ENCODE results near the gene BRD9.
"Not testable (repeated sequence)": the region's sequence is repeated elsewhere in the genome, so short reads cannot be mapped to it uniquely, and the experiment has no call there.

The BRD9 gene

DNA sequence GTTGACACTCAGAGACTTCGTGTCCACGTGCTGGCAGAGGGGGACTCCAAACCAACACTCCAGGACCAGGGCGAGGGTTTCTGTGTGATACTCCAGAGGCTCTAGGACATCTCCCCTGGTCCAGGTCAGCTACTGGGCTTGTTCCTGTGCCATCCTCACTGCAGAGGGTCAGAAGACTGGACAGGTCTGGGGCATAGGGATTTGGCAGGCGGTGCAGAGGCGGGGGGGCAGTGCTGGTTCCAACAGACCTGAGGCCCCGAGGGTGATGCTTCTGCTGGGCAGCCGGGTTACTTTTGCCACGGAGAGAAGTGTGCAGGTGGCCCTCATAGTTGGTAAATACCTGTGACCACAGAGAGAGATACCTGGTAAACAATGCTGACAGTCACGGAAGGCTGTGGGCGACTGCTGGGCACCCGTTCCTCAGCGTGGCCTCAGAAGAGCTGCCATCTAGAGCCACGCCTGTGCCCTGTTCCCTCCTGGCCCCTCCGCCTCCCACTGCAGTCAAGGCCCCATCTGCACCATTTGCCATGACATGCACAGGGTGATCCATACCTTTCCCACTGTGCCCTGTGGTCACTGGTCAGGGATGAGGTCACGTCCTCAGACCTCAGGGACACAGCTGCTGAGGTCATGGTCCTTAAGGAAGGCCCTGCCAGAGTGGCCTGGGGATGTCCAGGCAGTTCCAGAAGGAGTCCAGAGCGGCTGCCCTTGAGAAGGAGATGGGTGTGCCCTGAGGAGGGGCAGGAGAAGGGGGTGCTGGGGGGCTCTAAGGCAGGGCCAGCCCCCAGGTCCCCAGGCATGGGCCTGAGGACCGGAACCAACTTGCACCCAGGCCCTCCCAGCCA lies 30.1 kb upstream of the BRD9 start:
- DNase-seq, result no peak

DNA sequence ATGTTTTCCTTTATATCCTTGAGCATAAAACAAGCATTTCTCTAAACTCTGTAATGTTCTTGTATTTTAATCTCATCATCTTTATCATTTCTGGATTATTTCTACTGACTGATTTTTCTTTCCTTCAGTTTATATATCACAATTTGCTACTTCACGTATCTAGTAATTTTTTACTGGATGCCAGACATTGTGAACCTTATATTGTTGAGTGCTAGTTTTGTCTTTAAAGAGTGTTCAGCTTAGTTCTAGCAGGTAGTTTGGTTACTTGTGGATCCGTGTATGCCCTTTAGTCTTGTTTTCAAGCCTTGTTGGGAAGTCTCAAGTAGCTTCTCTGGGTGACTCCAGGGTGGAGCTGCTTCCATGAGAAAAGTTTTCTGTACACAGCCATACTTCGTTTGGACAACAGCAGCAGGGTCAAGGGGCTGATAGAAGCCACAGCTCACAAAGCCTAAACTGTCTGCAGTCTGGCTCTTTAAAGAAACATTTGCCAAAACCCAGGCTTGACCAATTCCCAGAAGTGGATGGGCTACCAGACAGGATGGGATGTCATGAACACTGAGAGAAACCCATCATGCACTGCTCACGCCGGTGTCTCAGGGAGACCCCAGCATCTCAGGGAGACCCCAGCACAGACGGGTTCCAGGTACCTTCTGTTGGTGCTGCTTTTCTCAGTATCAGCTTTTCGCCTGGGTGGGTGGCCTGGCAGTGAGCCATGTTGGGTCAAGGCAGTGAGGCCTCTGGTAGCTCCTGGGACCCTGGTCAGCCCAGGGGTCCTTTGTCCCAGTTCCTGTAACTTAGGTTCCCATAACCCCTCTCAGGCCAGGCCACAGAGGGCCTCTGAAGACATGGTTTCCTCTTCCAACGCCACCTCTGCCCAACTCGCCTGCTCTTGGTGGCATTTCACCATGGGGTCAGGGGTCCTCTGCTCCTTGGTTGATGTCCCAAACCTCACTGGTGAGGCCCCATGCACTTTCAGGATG lies 29.1 kb upstream of the BRD9 start:
- no peak for DNase-seq

DNA sequence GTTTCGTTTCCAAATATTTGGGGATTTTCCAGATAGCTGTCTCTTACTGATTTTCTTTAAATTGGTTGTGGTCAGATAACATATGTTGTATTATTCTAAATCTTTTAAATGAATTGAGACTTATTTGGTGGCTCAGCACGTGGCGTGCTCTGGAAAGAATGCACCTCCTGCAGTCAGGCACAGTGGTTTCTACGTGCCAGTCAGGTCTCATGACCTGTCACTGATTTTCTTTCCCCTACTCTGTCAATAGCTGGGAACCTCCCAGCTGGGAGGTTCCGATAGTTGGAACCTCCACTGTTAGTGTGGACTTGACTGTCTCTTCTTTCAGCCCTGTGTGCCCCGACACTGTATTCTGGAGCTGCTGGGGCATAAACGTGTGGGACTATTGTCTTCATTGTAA lies 27.7 kb upstream of the BRD9 start:
- no peak for DNase-seq

DNA sequence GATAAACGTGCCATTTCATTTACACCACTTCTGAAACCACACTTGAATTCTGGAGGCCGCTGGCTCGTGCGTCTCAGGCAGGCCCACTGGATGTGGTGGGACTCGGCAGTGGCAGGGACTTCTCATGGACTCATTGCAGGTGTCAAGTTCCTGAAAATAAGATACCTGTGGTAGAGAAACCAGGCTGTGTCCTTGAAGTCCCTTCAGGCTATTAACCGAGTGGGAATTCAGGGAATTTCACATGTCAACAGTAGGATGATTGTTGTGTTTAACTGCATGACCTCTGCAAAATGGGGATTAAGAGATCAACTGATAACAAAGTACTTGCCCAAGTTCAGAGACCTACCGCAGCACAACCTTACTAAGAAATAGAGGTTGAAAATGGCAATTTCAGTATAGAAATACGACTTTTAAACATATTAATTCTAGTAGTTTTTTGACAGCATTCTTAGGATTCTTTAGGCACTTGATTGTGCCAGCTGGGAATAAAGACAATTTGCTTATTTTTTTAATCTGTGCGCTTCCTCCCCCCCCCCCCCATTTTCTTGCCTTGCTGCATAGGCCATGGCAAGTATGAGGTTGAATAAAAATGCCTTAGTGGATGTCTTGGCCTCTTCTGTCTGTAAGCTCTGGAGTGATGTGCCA lies 26.9 kb upstream of the BRD9 start:
- DNase-seq, result no peak

DNA sequence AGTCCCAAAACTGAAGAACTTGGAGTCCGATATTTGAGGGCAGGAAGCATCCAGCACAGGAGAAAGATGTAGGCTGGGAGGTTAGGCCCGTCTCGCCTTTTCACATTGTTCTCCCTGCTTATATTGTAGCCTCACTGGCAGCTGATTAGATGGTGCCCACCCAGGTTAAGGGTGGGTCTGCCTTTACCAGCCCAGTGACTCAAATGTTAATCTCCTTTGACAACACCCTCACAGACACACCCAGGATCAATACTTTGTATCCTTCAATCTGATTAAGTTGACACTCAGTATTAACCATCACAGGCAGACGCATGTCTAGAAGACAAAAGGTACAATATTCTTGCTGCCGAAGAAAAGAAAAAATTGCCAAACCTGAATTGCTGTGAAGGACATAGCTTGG lies 26.1 kb upstream of the BRD9 start:
- not testable (repeated sequence) for DNase-seq

DNA sequence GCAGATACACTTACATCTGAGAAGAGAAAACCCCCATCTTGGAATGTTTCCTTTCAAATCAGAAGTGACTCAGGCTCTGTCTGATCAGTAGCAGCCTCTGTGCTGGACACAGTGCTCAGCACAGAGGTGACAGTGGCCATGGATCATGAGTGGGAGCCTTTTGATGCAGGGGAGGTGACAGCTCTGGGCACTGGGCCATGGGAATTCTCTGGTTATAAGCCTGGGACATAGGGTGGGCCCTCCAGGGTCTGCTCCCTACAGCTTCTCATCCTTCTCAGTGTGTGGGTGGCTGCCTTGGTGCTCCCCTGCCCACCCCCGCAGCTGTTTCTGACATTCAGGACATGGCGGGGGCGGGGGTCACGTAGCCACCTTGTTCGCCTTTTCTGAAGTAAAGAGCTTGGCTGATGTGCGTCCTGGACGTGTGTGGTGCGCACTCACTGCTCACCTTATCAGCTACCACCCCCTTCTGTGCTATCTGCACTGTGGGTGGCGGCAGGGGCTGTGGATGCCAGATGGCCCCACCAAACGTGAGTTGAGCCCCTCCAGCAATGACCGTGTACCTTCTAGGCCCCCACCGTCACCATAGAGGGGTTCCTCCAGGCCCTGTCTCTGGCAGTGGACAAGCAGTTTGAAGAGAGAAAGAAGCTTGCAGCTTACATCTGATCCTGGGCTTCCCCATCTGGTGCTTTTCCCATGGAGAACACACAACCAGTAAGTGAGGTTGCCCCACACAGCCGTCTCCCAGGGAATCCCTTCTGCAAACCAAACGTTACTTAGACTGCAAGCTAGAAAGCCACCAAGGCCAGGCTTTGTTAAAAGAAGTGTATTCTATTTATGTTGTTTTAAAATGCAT lies 24.1 kb upstream of the BRD9 start:
- DNase-seq, result no peak

DNA sequence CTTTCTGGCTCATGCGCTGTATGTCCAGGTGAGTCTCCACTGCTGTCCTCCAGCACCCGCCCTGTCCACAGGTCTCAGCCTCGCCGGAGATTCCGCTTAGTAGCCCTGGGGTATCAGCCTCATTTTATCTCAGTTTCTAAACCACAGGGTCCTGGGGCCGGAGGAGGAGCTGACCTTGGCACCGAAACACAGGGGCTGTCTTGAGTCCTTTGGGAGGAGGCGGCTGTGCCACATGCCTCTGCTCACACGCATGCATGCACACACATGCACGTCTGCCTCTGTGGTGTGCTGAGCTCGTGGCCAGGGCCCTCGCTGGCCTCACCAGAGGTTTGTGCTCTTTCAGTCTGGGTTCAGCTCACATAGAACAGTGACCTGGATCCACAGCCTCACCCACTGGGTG lies 23.3 kb upstream of the BRD9 start:
- no peak for DNase-seq

DNA sequence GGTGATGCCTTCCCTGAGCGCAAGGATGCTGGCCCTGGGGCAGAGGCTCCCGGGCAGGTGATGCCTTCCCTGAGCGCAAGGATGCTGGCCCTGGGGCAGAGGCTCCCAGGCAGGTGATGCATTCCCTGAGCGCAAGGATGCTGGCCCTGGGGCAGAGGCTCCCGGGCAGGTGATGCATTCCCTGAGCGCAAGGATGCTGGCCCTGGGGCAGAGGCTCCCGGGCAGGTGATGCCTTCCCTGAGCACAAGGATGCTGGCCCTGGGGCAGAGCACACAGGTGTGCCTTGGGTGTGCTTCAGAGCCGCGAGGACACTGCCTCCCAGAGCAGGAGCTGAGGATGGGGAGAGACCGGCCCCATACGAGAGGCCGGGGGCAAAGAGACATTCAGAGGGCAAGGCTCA lies 22.7 kb upstream of the BRD9 start:
- not testable (repeated sequence) for DNase-seq

DNA sequence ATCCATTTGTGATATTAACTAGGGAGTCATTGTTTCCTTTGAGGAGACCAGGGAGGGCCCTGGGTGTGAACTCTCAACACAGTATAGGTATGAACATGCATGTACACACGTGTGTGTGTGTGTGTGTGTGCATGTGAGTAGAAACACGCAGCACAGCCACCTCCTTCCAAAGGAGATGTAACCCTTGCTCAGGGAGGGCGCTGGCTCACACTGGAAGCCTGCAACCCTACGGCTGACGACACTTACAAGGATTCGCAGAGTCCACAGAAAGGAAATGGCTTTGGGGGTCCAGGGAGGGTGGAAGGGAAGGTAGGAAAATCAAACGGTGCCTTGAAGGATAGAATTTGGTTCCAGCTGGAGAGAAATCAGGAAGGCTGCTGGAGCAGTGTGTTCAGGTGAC lies 22.0 kb upstream of the BRD9 start:
- DNase-seq, result no peak

DNA sequence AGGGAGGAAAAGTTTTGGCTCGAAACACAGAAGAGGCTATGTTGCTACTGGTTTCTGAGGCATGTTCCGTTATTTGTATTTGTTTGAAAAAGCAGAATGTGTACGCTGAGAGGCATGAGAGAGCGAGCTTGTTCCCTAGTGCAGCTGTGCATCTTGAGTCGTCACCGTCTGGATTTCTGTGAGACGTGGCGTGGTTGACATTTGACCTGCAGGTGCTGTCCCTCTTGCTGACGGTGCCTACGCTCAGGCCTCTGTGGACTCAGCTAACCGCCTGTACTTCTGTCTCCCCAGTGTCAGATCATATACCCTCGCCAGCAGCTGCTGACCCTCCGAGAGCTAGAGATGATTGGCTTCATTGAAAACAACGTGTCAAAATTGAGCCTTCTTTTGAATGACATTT lies 21.6 kb upstream of the BRD9 start:
- DNase-seq, result no peak

DNA sequence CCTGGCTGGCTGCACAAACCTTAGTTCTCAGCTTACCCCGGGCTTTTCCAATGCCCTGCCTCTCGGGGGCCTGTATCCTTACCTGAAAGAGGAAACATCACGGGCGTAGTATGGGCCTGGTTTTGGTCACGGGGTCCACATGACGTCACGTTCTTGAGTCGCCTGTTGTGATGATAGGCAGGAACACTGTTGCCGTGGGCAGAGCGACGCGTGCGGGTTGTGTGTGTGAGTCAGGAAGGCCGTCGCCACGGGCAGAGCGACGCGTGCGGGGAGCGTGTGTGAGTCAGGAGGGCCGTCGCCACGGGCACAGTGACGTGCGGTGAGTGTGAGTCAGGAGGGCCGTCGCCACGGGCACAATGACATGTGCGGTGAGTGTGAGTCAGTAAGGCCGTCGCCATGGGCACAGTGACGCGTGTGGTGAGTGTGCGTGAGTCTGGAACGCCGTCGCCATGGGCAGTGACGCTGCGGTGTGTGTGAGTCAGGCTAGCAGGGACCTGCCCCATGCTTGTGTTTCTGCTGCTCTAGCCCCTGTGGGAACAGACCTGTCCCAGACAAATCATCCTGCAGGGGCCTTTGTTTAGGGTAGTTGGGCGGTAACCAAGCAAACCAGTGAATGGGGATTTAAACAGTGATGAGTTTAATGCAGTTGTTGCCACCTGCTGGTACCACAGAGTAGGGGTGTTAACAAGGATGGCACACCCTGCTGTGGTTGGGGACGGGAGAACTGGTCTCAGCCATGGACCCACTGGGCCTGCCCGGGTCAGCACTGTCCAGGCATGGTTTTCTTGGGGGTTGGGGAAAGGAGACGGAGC lies 19.9 kb upstream of the BRD9 start:
- DNase-seq, result no peak

DNA sequence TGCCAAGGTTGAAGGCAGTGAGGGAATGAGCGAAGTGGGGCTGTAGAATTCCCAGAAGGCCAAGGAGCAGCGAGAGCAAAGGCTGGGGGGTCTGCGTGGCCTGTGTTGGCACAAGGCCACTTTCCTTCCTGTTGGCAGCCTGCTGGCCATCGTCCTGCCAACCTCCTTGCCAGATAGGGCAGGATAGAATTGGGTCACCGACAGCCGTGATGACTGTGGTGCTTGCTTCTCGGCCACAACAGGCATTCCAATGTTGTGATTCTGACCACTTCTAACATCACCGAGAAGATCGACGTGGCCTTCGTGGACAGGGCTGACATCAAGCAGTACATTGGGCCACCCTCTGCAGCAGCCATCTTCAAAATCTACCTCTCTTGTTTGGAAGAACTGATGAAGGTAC lies 19.0 kb upstream of the BRD9 start:
- no peak for DNase-seq

DNA sequence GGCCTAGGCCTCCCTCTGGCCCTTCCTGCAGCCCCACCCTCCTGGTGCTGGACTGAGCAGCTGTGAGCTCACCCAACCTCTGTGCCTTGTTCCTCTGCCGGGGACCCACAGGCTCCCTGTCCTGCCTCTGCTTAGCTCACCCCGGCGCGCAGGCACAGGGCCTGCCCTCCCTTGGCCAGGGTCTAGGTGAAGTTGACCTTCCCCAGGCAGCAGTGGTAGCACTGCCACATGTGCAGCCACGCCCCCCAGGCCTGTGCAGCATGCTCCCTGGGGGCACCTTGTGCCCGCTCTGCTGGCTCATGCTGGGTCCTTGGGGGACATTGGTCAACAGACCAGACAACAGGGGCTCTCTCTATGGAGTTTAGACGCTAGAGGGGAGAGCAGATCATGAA lies 18.2 kb upstream of the BRD9 start:
- no peak for DNase-seq

DNA sequence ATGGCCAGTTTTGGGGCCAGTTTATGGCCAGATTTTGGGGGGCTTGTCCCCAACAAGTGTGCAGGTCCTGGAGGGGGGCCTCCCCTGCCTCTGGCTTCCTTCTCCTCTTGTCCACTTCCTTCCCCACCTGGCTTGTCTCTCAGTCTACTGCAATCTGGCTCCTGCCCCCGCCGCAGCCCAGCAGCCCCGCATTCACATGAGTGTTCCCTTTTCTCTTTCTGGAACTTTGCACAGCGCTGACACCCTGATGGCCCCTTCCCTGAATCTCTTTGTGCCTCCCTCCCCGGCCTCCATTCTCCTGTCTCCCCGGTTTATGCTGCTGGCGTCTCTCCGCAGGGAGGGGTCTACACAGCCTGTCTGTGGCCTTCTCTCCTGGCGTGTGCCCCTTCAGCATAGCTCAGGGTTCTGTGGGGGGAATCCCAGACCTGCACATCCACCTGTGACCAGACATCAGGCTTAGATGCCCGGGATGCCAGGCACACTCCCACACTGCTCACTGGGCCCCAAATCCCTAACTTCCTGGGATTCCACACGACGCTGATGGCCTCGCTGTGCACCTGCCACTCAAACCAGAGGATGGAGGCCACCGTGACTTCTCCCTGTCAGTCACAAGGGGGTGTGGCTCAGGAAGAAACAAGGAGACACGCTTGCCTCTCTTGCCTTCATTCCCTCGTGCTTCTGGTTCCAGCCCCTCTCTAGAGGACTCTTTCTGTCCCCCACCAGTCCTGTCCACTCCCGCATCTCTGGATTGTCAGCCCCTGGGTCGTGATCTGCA lies 17.6 kb upstream of the BRD9 start:
- no peak for DNase-seq

DNA sequence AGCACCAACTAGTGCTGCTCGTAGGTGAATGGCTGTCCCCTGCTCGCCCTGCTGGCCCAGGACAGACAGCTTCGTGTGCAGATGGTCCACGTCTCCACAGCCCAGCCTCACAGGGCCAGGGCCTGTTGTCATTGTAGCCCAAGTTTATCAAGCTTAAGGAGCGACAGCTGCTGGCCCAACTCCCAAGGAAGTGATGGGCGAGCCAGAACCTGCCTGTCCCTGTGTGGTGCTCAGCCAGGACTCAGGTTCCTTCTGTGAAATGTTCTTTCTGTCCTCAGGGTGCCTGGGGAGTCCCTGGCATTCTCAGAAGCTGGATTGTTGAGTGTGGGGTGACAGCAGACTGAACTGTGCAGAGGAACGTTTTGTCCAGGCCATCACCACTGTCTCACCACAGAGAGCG lies 16.5 kb upstream of the BRD9 start:
- no peak for DNase-seq

DNA sequence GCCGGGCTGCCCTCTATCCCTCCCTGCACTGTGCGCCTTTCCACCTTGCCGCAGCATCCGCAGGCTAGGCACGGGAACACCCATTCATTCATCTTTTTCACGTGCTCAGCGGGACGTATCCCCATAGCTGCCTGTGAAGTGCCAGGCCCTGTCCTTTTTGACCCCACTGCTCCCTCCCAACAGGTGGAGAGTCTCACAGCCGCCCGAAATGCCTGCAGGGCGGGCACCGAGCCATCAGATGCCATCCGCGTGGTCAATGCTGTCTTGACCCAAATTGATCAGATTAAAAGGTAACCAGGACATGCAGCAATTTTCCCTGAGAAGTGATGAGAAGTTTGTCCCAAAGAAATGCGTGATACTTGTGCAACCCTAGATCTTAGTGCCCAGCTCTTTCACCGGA lies 15.6 kb upstream of the BRD9 start:
- DNase-seq, result no peak

DNA sequence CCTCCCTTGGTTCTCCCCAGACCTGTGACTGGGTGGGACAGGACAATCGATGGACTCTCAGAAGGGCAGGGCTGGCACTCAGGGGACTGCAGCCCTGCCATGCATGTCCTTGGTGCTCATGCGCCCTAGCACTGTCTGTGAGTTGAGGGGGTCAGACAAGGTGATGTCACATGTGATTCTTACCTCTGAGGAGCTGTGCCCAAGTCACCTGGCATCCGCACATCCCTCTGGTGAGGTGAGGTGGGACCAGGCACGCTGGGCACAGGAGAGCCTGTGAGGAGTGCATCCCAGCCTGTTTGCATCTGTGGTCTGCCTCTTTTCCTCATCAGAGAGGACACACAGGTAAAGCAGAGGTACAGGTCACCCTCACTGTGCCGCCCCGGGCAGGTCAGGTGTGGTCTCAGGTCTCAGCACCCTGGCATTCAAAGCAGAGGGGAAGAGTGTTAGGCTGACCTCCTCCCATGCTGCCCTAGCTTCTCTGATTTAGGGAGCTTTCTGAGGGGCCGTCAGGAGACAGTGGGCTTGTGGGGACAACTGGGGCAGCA lies 14.8 kb upstream of the BRD9 start:
- no peak for DNase-seq

DNA sequence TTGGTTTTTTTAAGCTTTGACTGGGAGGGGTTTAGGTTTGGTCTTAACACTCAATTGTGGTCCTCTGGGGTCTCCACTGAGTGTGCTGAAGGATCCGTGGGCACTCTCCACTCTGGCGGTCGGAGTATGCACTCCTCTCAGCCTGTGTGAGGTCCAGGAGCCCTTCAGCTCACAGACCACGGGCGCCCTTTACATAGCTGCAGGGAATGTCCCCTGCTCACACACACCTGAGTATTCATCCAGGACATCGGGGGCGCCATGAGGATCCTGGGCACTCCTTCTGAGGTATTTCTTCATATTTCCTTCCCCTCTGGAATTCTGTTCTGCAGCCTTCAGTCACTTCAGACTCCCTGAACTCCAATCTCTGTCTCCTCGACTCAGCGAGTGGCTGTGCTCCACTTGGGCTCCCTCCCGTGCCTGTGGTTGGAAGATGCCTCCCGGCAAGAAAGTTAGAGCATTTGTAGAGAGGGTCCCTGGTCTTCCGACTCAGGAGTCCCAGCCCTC lies 12.6 kb upstream of the BRD9 start:
- no peak for DNase-seq

DNA sequence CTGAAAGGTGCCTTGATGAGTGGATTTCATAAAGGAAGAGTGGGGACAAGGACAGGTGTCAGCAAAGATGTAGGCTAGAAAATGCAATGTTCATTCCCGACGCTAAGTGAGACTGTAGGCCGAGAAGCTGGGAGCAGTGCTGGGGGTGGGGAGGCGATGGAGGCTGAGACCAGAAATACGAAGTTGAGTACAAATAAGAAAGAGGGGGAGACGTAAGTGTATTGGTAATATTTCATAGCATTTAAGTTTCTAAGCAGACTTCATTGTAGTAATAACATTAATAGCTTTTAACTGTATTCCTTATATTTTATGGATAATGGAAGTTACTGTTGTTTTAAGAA lies 11.1 kb upstream of the BRD9 start:
- no peak for DNase-seq

DNA sequence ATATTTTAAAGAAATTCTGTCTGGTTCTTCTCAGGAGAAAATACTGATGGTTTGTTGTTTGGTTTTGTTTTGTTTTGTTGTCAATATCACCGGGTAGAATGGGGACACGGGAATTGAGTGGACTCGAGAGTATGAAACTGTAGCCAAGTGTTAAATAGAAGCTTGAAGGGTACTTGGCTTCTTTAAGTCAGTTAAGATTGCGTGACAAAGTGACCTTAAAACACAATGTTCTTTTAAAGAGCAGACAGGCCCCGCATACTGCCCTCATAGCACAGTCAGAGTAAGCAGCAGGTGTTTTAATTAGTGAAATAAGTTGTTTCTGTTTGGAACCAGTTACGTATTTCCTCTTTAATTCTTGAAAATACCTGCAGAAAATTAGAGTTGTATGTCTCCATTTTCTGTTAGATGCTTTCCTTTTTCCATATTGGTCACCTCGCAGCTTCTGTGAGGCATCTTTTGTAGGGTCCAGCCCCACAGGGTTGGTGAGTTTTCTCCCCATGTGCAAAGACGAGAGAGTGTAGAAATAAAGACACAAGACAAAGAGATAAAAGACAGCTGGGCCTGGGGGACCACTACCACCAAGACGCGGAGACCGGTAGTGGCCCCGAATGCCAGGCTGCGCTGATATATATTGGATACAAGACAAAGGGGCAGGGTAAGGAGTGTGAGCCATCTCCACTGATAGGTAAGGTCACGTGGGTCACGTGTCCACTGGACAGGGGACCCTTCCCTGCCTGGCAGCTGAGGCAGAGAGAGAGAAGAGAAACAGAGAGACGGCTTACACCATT lies 9.7 kb upstream of the BRD9 start:
- no peak for DNase-seq

Measured in NCI-H510A (cell line).